CD8-positive, alpha-beta memory T cell (primary cell): ENCODE measurements around the gene XPR1. TPM values are rescaled to one million over a fixed set of nuclear protein-coding genes. Genes with fewer than 3 reads are reported as not detected.

Source experiments
- CTCF ChIA-PET: fragments of 350-600 bp; sonication (Branson Sonifier 250); formaldehyde crosslinking; loops from one replicate; lab custom pipeline; 2021; ENCODE audit warnings: antibody characterized with exemption; lab: Charles Lee
- POLR2A ChIA-PET: fragments of 350-600 bp; sonication (Branson Sonifier 250); formaldehyde crosslinking; loops from one replicate; lab custom pipeline; 2021; ENCODE audit warnings: antibody characterized with exemption; lab: Charles Lee
- DNase-seq, 5 donors: peaks; one replicate each; pipeline versions ENCODE4 v3.0.0 to v3.0.0-alpha.2; 2020 to 2022; ENCODE audit warnings: mixed read lengths in 1 of 5
- H3K27ac ChIP-seq: one replicate; pipeline ENCODE4 v1.7.0; 2013; ENCODE audit warnings: low read depth, mild to moderate bottlenecking, low read length, moderate library complexity
- H3K27me3 ChIP-seq: 2 replicates; pipeline ENCODE4 v1.7.0; 2013; ENCODE audit warnings: low read length, mild to moderate bottlenecking; ENCODE audit not compliant: insufficient read depth, poor library complexity, severe bottlenecking
- H3K36me3 ChIP-seq: 2 replicates; pipeline ENCODE4 v1.7.0; 2013; ENCODE audit warnings: mild to moderate bottlenecking, low read length, moderate library complexity; ENCODE audit not compliant: insufficient read depth
- H3K4me1 ChIP-seq: 2 replicates; pipeline ENCODE4 v1.7.0; 2013; ENCODE audit warnings: mild to moderate bottlenecking, low read length, moderate library complexity; ENCODE audit not compliant: insufficient read depth
- H3K4me3 ChIP-seq: 2 replicates; pipeline ENCODE4 v1.7.0; 2013; ENCODE audit warnings: mild to moderate bottlenecking, low read length
- H3K9me3 ChIP-seq: 2 replicates; pipeline ENCODE4 v1.7.0; 2013; ENCODE audit warnings: mild to moderate bottlenecking, low read length
- H3K27ac Mint-ChIP-seq, 8 donors: one replicate each; pipeline ENCODE4 v1.8.0; 2020 to 2021; ENCODE audit warnings: mixed read lengths in 8 of 8, mild to moderate bottlenecking in 6 of 8, inconsistent platforms in 3 of 8, moderate library complexity in 3 of 8
- H3K27me3 Mint-ChIP-seq, 2 donors: one replicate each; pipeline ENCODE4 v1.8.0; 2020 to 2021; ENCODE audit warnings: mixed read lengths in 2 of 2, mild to moderate bottlenecking in 1 of 2, moderate library complexity in 1 of 2
- H3K36me3 Mint-ChIP-seq, 3 donors: one replicate each; pipeline ENCODE4 v1.8.0; 2020 to 2021; ENCODE audit warnings: mixed read lengths in 3 of 3, inconsistent platforms in 1 of 3, mild to moderate bottlenecking in 1 of 3
- H3K4me1 Mint-ChIP-seq, 3 donors: one replicate each; pipeline ENCODE4 v1.8.0; 2020 to 2021; ENCODE audit warnings: mixed read lengths in 3 of 3, inconsistent platforms in 1 of 3, mild to moderate bottlenecking in 1 of 3
- H3K4me3 Mint-ChIP-seq, 7 donors: one replicate each; pipeline ENCODE4 v1.8.0; 2020 to 2021; ENCODE audit warnings: mixed read lengths in 7 of 7, mild to moderate bottlenecking in 6 of 7, moderate library complexity in 4 of 7, inconsistent platforms in 2 of 7
- H3K9me3 Mint-ChIP-seq, 5 donors: one replicate each; pipeline ENCODE4 v1.8.0; 2020 to 2022; ENCODE audit warnings: mixed read lengths in 5 of 5, mild to moderate bottlenecking in 3 of 5, moderate library complexity in 2 of 5, inconsistent platforms in 1 of 5
- polyA plus RNA-seq: library from polyadenylated mRNA; unstranded; fragments of 300-500 nt; fragmentation: Illumina TruSeq; gene quantifications from one replicate; pipeline ENCODE4 v1.2.3, GENCODE V29; 2021
- total RNA-seq, 2 experiments: library from RNA; stranded (reverse); gene quantifications; one replicate each; pipeline ENCODE4 v1.2.3, GENCODE V29; 2021

The XPR1 gene
- total and polyA plus RNA-seq, 3 experiments from 2014 or later = 7.6 to 23.2 (median 20.8) TPM

GRCh38 chr1:180630408-180631193 is 1.2 kb upstream of the XPR1 start:
- ChIA-PET CTCF (interaction anchor here (0.9 to 1.8 kb wide), 4 partner anchors 9 to 231 kb away, joined by 4 to 6 read pairs (median 6); partner anchors contain the start of gene ACBD6), POLR2A (interaction anchor here (0.9 to 1.7 kb wide), 2 partner anchors 128 to 232 kb away, joined by 3 to 9 read pairs; partner anchors contain the start of gene ACBD6)
- H3K4me1 Mint-ChIP-seq = peaks cover 0 to 8% (median 2%) of the 10 kb centered on the region in 3 donors
- H3K27ac Mint-ChIP-seq = peak overlapping the region in 5 of 8 donors; percentile 62 to 92 (median 72)
- peaks cover 0 to 12% of the 10 kb centered on the region in 2 donors for H3K27me3 Mint-ChIP-seq
- Histone ChIP-seq H3K27ac (peak overlapping the region; percentile 58), H3K4me3 (no peak overlapping the region), H3K27me3 (no peaks in the 10 kb centered on the region), H3K9me3 (no peaks in the 10 kb centered on the region), H3K36me3 (no peaks in the 10 kb centered on the region), H3K4me1 (peaks cover 30% of the 10 kb centered on the region)
- DNase-seq = no peak
- H3K9me3 Mint-ChIP-seq = no peaks in the 10 kb centered on the region
- H3K36me3 Mint-ChIP-seq = peaks cover 0 to 2% (median 0%) of the 10 kb centered on the region in 3 donors
- H3K4me3 Mint-ChIP-seq = peak overlapping the region in 1 of 7 donors; percentile 24

- Histone ChIP-seq H3K27ac (peak overlapping the region; percentile 58), H3K4me3 (no peak overlapping the region), H3K27me3 (no peaks in the 10 kb centered on the region), H3K9me3 (no peaks in the 10 kb centered on the region), H3K36me3 (no peaks in the 10 kb centered on the region), H3K4me1 (peaks cover 31% of the 10 kb centered on the region)
- Mint-ChIP-seq H3K36me3 (peaks cover 0 to 2% (median 0%) of the 10 kb centered on the region in 3 donors), H3K27me3 (peaks cover 0 to 6% of the 10 kb centered on the region in 2 donors), H3K27ac (peak overlapping the region in 7 of 8 donors; percentile 86 to 98 (median 92)), H3K4me1 (peaks cover 0 to 13% (median 3%) of the 10 kb centered on the region in 3 donors), H3K9me3 (no peaks in the 10 kb centered on the region), H3K4me3 (peak overlapping the region in 1 of 7 donors; percentile 87)
- CTCF ChIA-PET = interaction anchor here (0.9 to 1.8 kb wide), 5 partner anchors 9 to 230 kb away, joined by 4 to 6 read pairs (median 5); partner anchors contain the start of gene ACBD6
- POLR2A ChIA-PET = interaction anchor here (0.6 to 1.7 kb wide), 4 partner anchors 129 to 457 kb away, joined by 3 to 9 read pairs (median 6); partner anchors contain the start of genes ACBD6 and IER5
- no peak for DNase-seq
Measured at GRCh38 chr1:180631194-180631765, 542 bp upstream of the XPR1 start.

GRCh38 chr1:180632326-180633056 is 669 bp downstream of the XPR1 start:
- Histone ChIP-seq H3K4me1 (peaks cover 31% of the 10 kb centered on the region), H3K27ac (peak overlapping the region; percentile 94), H3K4me3 (peak overlapping the region; percentile 80), H3K27me3 (no peaks in the 10 kb centered on the region), H3K9me3 (no peaks in the 10 kb centered on the region), H3K36me3 (no peaks in the 10 kb centered on the region)
- ChIA-PET CTCF (interaction anchor here (1.2 to 1.8 kb wide), 3 partner anchors 8 to 129 kb away, joined by 4 to 6 read pairs (median 5); partner anchors contain the start of gene ACBD6), POLR2A (interaction anchor here (1.5 to 1.7 kb wide), 2 partner anchors 130 to 456 kb away, joined by 5 to 9 read pairs; partner anchors contain the start of genes ACBD6 and IER5)
- peak in 4 of 5 donors; percentile 47 to 72 (median 58) for DNase-seq
- Mint-ChIP-seq H3K27me3 (no peaks in the 10 kb centered on the region), H3K4me3 (peak overlapping the region in 1 of 7 donors; percentile 87), H3K27ac (peak overlapping the region in 7 of 8 donors; percentile 86 to 98 (median 92)), H3K4me1 (peaks cover 4 to 21% (median 6%) of the 10 kb centered on the region in 3 donors), H3K9me3 (no peaks in the 10 kb centered on the region), H3K36me3 (peaks cover 0 to 5% (median 0%) of the 10 kb centered on the region in 3 donors)

- H3K4me1 ChIP-seq = peaks cover 31% of the 10 kb centered on the region
- no peaks in the 10 kb centered on the region for H3K9me3 ChIP-seq
- Mint-ChIP-seq H3K36me3 (peaks cover 0 to 5% (median 0%) of the 10 kb centered on the region in 3 donors), H3K9me3 (no peaks in the 10 kb centered on the region), H3K4me3 (no peak overlapping the region), H3K27me3 (no peaks in the 10 kb centered on the region), H3K27ac (no peak overlapping the region), H3K4me1 (peaks cover 4 to 21% (median 6%) of the 10 kb centered on the region in 3 donors)
- no peaks in the 10 kb centered on the region for H3K27me3 ChIP-seq
- peak overlapping the region; percentile 80 for H3K4me3 ChIP-seq
- ChIA-PET POLR2A (no interaction called here), CTCF (no interaction called here)
- H3K27ac ChIP-seq = peak overlapping the region; percentile 94
- no peaks in the 10 kb centered on the region for H3K36me3 ChIP-seq
- DNase-seq = no peak
Measured at GRCh38 chr1:180633057-180634056, 1.5 kb downstream of the XPR1 start.

- Mint-ChIP-seq H3K4me1 (peaks cover 4 to 35% (median 10%) of the 10 kb centered on the region in 3 donors), H3K9me3 (no peaks in the 10 kb centered on the region), H3K36me3 (peaks cover 0 to 7% (median 1%) of the 10 kb centered on the region in 3 donors), H3K27ac (no peak overlapping the region), H3K27me3 (no peaks in the 10 kb centered on the region), H3K4me3 (no peak overlapping the region)
- no peaks in the 10 kb centered on the region for H3K27me3 ChIP-seq
- DNase-seq = no peak
- ChIA-PET CTCF (no interaction called here), POLR2A (no interaction called here)
- no peak overlapping the region for H3K27ac ChIP-seq
- H3K36me3 ChIP-seq = no peaks in the 10 kb centered on the region
- no peaks in the 10 kb centered on the region for H3K9me3 ChIP-seq
- H3K4me1 ChIP-seq = peaks cover 31% of the 10 kb centered on the region
- no peak overlapping the region for H3K4me3 ChIP-seq
Measured at GRCh38 chr1:180636138-180636537, 4.3 kb downstream of the XPR1 start.

GRCh38 chr1:180639871-180640270 is 8.0 kb downstream of the XPR1 start:
- no peak for DNase-seq
- no peak overlapping the region for H3K4me3 ChIP-seq
- peaks cover 5% of the 10 kb centered on the region for H3K4me1 ChIP-seq
- Mint-ChIP-seq H3K9me3 (no peaks in the 10 kb centered on the region), H3K4me1 (peaks cover 13 to 52% (median 19%) of the 10 kb centered on the region in 3 donors), H3K4me3 (no peak overlapping the region), H3K27me3 (no peaks in the 10 kb centered on the region), H3K36me3 (peaks cover 0 to 8% (median 5%) of the 10 kb centered on the region in 3 donors), H3K27ac (no peak overlapping the region)
- H3K27me3 ChIP-seq = no peaks in the 10 kb centered on the region
- no peak overlapping the region for H3K27ac ChIP-seq
- CTCF ChIA-PET = interaction anchor here (1.1 kb wide), 1 partner anchor 9 kb away, joined by 5 read pairs; the partner anchor contains the start of gene XPR1
- no peaks in the 10 kb centered on the region for H3K9me3 ChIP-seq
- no peaks in the 10 kb centered on the region for H3K36me3 ChIP-seq
- POLR2A ChIA-PET = no interaction called here
